H1 (cell line): Measurements from ENCODE around the gene LRRC28. TPM values are rescaled to one million over a fixed set of nuclear protein-coding genes. Genes with fewer than 3 reads are reported as not detected.

Experiments
- CTCF ChIA-PET: fragments of 300-600 bp; sonication (Branson Sonifier 250); formaldehyde crosslinking; loops from one replicate; lab custom pipeline; 2021; ENCODE audit not compliant: partially characterized antibody; lab: Charles Lee
- POLR2A ChIA-PET: fragments of 300-600 bp; sonication (Branson Sonifier 250); formaldehyde crosslinking; loops from one replicate; lab custom pipeline; 2021; ENCODE audit warnings: inconsistent platforms; ENCODE audit not compliant: partially characterized antibody; lab: Charles Lee
- DNase-seq, 2 experiments: peaks; one replicate each; pipeline versions ENCODE4 v3.0.0 to v3.0.0-alpha.2; 2010 to 2022; ENCODE audit warnings: low spot score in 2 of 2, low read depth in 1 of 2, mixed read lengths in 1 of 2
- FAIRE-seq: peaks from 2 replicates; lab custom pipeline; 2011; peaks lifted over from hg19 to GRCh38; lab: Jason Lieb, UNC
- H2AFZ ChIP-seq: 2 replicates; pipeline ENCODE4 v1.8.1; 2012; ENCODE audit warnings: low read length, inconsistent platforms
- H2AK5ac ChIP-seq: 2 replicates; pipeline ENCODE4 v1.6.1; 2013; ENCODE audit warnings: low read depth, low read length
- H2BK120ac ChIP-seq: replicated peaks from 2 replicates; pipeline ENCODE3; 2013; ENCODE audit warnings: low read depth, low read length, inconsistent platforms
- H2BK12ac ChIP-seq: 2 replicates; pipeline ENCODE4 v1.6.1; 2013; ENCODE audit warnings: low read depth, low read length
- H2BK15ac ChIP-seq: 2 replicates; pipeline ENCODE4 v1.6.1; 2013; ENCODE audit warnings: low read length
- H2BK20ac ChIP-seq: 2 replicates; pipeline ENCODE4 v1.6.1; 2013; ENCODE audit warnings: low read length
- H2BK5ac ChIP-seq: 2 replicates; pipeline ENCODE4 v1.6.1; 2013; ENCODE audit warnings: low read depth, low read length
- H3K14ac ChIP-seq: 2 replicates; pipeline ENCODE4 v1.6.1; 2013; ENCODE audit warnings: inconsistent platforms; ENCODE audit not compliant: insufficient read length
- H3K18ac ChIP-seq: 2 replicates; pipeline ENCODE4 v1.6.1; 2013; ENCODE audit warnings: low read length; ENCODE audit errors: extremely low read depth
- H3K23ac ChIP-seq: 2 replicates; pipeline ENCODE4 v1.6.1; 2013; ENCODE audit warnings: inconsistent platforms; ENCODE audit not compliant: insufficient read length
- H3K23me2 ChIP-seq: 2 replicates; pipeline ENCODE4 v1.6.1; 2013; ENCODE audit warnings: low read depth, low read length
- H3K27ac ChIP-seq: 2 replicates; pipeline ENCODE4 v1.6.1; 2011; ENCODE audit warnings: low read depth, low read length, inconsistent platforms
- H3K27me3 ChIP-seq, 4 experiments: replicated peaks in 1 of 4; 1 replicate in 1 of 4; 2 replicates in 3 of 4; pipeline versions ENCODE4 v1.6.1 to v1.8.1; 2011 to 2013; ENCODE audit warnings: low read length in 3 of 4, mild to moderate bottlenecking in 3 of 4, inconsistent platforms in 2 of 4, mixed read lengths in 2 of 4, moderate library complexity in 1 of 4; ENCODE audit not compliant: control insufficient read depth in 3 of 4, insufficient read depth in 3 of 4; ENCODE audit errors: extremely low read depth in 1 of 4
- H3K36me3 ChIP-seq, 4 experiments: 2 replicates each; pipeline versions ENCODE4 v1.6.1 to v1.8.1; 2011 to 2013; ENCODE audit warnings: mild to moderate bottlenecking in 4 of 4, low read length in 3 of 4, moderate library complexity in 2 of 4, control low read depth in 1 of 4, inconsistent platforms in 1 of 4; ENCODE audit not compliant: insufficient read depth in 4 of 4, control insufficient read depth in 2 of 4
- H3K4ac ChIP-seq: replicated peaks from 2 replicates; pipeline ENCODE3; 2013; ENCODE audit warnings: low read length, low read depth, mixed read lengths, inconsistent platforms; ENCODE audit not compliant: insufficient read length
- H3K4me1 ChIP-seq, 4 experiments: replicated peaks in 1 of 4; 1 replicate in 1 of 4; 2 replicates in 3 of 4; pipeline versions ENCODE4 v1.6.1 to v1.8.1; 2011 to 2013; ENCODE audit warnings: low read length in 3 of 4, inconsistent platforms in 2 of 4, mixed read lengths in 1 of 4; ENCODE audit not compliant: insufficient read depth in 4 of 4, control insufficient read depth in 3 of 4
- H3K4me2 ChIP-seq, 2 experiments: 2 replicates each; pipeline versions ENCODE4 v1.6.1 to v1.8.1; 2011 to 2013; ENCODE audit warnings: low read depth in 2 of 2, low read length in 2 of 2, control low read depth in 1 of 2, inconsistent platforms in 1 of 2, mild to moderate bottlenecking in 1 of 2; ENCODE audit not compliant: insufficient read depth in 1 of 2
- H3K4me3 ChIP-seq, 4 experiments: fragments of 200-600, 300-600 bp in 1 of 4; sonication (generic), shearing (Covaris generic), sonication (Bioruptor Twin) in 1 of 4; 2 replicates each; pipeline versions ENCODE4 v1.5.1 to v1.8.1; 2011 to 2016; ENCODE audit warnings: low read length in 4 of 4, low read depth in 3 of 4, control low read depth in 2 of 4, inconsistent platforms in 2 of 4, mild to moderate bottlenecking in 2 of 4, mixed read lengths in 1 of 4, moderate library complexity in 1 of 4; ENCODE audit not compliant: insufficient read depth in 2 of 4; ENCODE audit errors: extremely low read depth in 1 of 4
- H3K56ac ChIP-seq: replicated peaks from 2 replicates; pipeline ENCODE3; 2013; ENCODE audit warnings: low read depth, mild to moderate bottlenecking, mixed read lengths, low read length, inconsistent platforms; ENCODE audit not compliant: insufficient read length
- H3K79me1 ChIP-seq: 2 replicates; pipeline ENCODE4 v1.6.1; 2013; ENCODE audit warnings: low read depth, low read length, control low read depth
- H3K79me2 ChIP-seq, 2 experiments: 2 replicates each; pipeline versions ENCODE4 v1.6.1 to v1.8.1; 2012 to 2013; ENCODE audit warnings: low read length in 2 of 2, mild to moderate bottlenecking in 2 of 2, inconsistent platforms in 1 of 2; ENCODE audit not compliant: insufficient read depth in 2 of 2, control insufficient read depth in 1 of 2
- H3K9ac ChIP-seq, 4 experiments: replicated peaks in 1 of 4; 1 replicate in 1 of 4; 2 replicates in 3 of 4; pipeline versions ENCODE4 v1.6.1 to v1.8.1; 2011 to 2013; ENCODE audit warnings: low read depth in 3 of 4, low read length in 3 of 4, control low read depth in 2 of 4, mild to moderate bottlenecking in 2 of 4, moderate library complexity in 2 of 4, inconsistent platforms in 1 of 4; ENCODE audit errors: extremely low read depth in 1 of 4
- H3K9me3 ChIP-seq, 2 experiments: 2 replicates each; pipeline versions ENCODE4 v1.6.1 to v1.8.1; 2012 to 2013; ENCODE audit warnings: mild to moderate bottlenecking in 2 of 2, moderate library complexity in 2 of 2, control low read depth in 1 of 2, inconsistent platforms in 1 of 2, low read depth in 1 of 2, low read length in 1 of 2, mixed read lengths in 1 of 2; ENCODE audit not compliant: insufficient read depth in 2 of 2
- H4K20me1 ChIP-seq, 2 experiments: replicated peaks in 1 of 2; 2 replicates each; pipeline versions ENCODE3 to v1.8.1; 2011 to 2013; ENCODE audit warnings: inconsistent platforms in 2 of 2, low read length in 2 of 2, mild to moderate bottlenecking in 1 of 2; ENCODE audit not compliant: insufficient read depth in 2 of 2, control insufficient read depth in 1 of 2
- H4K5ac ChIP-seq: 2 replicates; pipeline ENCODE4 v1.6.1; 2013; ENCODE audit warnings: low read length, low read depth, mixed read lengths, inconsistent platforms; ENCODE audit not compliant: insufficient read length
- H4K8ac ChIP-seq: 2 replicates; pipeline ENCODE4 v1.8.0; 2013; ENCODE audit warnings: mild to moderate bottlenecking, moderate library complexity, low read length, inconsistent platforms; ENCODE audit not compliant: insufficient read depth; ENCODE audit errors: extremely low read depth
- H4K91ac ChIP-seq: replicated peaks from 2 replicates; pipeline ENCODE3; 2013; ENCODE audit warnings: low read length, mixed read lengths, inconsistent platforms; ENCODE audit not compliant: insufficient read length
- BACH1 ChIP-seq: IDR thresholded peaks from 2 replicates; pipeline ENCODE4 v1.6.1; 2012; ENCODE audit warnings: low read length, improper control_type of control experiment
- BRCA1 ChIP-seq: IDR thresholded peaks from 2 replicates; pipeline ENCODE4 v1.6.1; 2012; ENCODE audit warnings: low read depth, low read length, improper control_type of control experiment
- CREB1 ChIP-seq: IDR thresholded peaks from 2 replicates; pipeline ENCODE4 v1.6.1; 2012; ENCODE audit warnings: inconsistent platforms
- EZH2 ChIP-seq: fragments of 200-600 bp; sonication (generic); IDR thresholded peaks from 2 replicates; pipeline ENCODE4 v1.7.1; 2012; ENCODE audit warnings: low read depth, mild to moderate bottlenecking, moderate library complexity, low read length, inconsistent platforms; ENCODE audit not compliant: severe bottlenecking
- KDM4A ChIP-seq: IDR thresholded peaks from one replicate; pipeline ENCODE4 v1.7.1; 2012; ENCODE audit warnings: low read depth, mild to moderate bottlenecking, moderate library complexity, low read length, inconsistent platforms; ENCODE audit not compliant: severe bottlenecking
- MAFK ChIP-seq: IDR thresholded peaks from 2 replicates; pipeline ENCODE4 v1.6.1; 2012; ENCODE audit warnings: low read depth, mild to moderate bottlenecking, improper control_type of control experiment, low read length
- NRF1 ChIP-seq: IDR thresholded peaks from 2 replicates; pipeline ENCODE4 v1.6.1; 2011; ENCODE audit warnings: mild to moderate bottlenecking, low read depth, low read length, improper control_type of control experiment
- PHF8 ChIP-seq: fragments of 200-600 bp; sonication (generic); conservative IDR thresholded peaks from 2 replicates; pipeline ENCODE4 v1.7.1; 2012; ENCODE audit warnings: low read depth, mild to moderate bottlenecking, inconsistent platforms, low read length, moderate library complexity
- POU5F1 ChIP-seq: IDR thresholded peaks from 2 replicates; pipeline ENCODE4 v1.6.1; 2011; ENCODE audit warnings: low read depth, mild to moderate bottlenecking, low read length, moderate library complexity
- RAD21 ChIP-seq, 2 experiments: IDR thresholded peaks in 1 of 2; conservative IDR thresholded peaks in 1 of 2; 2 replicates each; pipeline ENCODE4 v1.6.1; 2011; ENCODE audit warnings: low read depth in 2 of 2, low read length in 2 of 2, improper control_type of control experiment in 1 of 2, inconsistent platforms in 1 of 2, mild to moderate bottlenecking in 1 of 2, moderate library complexity in 1 of 2
- SIN3A ChIP-seq, 2 experiments: IDR thresholded peaks in 1 of 2; conservative IDR thresholded peaks in 1 of 2; 2 replicates each; pipeline ENCODE4 v1.6.1; 2011 to 2012; ENCODE audit warnings: low read length in 2 of 2, improper control_type of control experiment in 1 of 2, low read depth in 1 of 2, mild to moderate bottlenecking in 1 of 2
- SP4 ChIP-seq: IDR thresholded peaks from 2 replicates; pipeline ENCODE4 v1.6.1; 2012; ENCODE audit warnings: low read length, inconsistent platforms
- TEAD4 ChIP-seq: IDR thresholded peaks from 2 replicates; pipeline ENCODE4 v1.6.1; 2012; ENCODE audit warnings: low read depth, low read length, inconsistent platforms, mixed read lengths
- YY1 ChIP-seq: IDR thresholded peaks from 2 replicates; pipeline ENCODE4 v1.6.1; 2011; ENCODE audit warnings: low read depth, mild to moderate bottlenecking, low read length
- ZNF274 ChIP-seq: IDR thresholded peaks from 2 replicates; pipeline ENCODE4 v1.7.0; 2012; ENCODE audit warnings: low read length, borderline replicate concordance; ENCODE audit errors: extremely low read depth
- WGBS, 2 experiments: shearing (Covaris generic) in 1 of 2; methylation state at CpG; one replicate each; pipeline versions ENCODE4 v1.1.6 to v1.1.7; 2013 to 2015; ENCODE audit warnings: low lambda C conversion rate in 2 of 2, mixed read lengths in 2 of 2, inconsistent platforms in 1 of 2, low coverage in 1 of 2, missing lambda C conversion rate in 1 of 2; ENCODE audit not compliant: insufficient replicate concordance in 2 of 2, insufficient coverage in 1 of 2, insufficient read length in 1 of 2; ENCODE audit errors: extremely low coverage in 1 of 2, missing lambda C conversion rate in 1 of 2; 5-methylcytosine and 5-hydroxymethylcytosine counted together
- polyA plus RNA-seq, 7 experiments: library from polyadenylated mRNA; depleted of rRNA in 3 of 7; stranded (reverse) in 5 of 7; unstranded in 2 of 7; fragments of >200 nt in 5 of 7; fragments of 200-250 nt in 2 of 7; gene quantifications; 1 replicate in 5 of 7; 2 replicates in 1 of 7; 4 replicates in 1 of 7; pipeline versions ENCODE4 v1.2.1 to v1.2.3, GENCODE V29; 2011 to 2013; ENCODE audit warnings: missing spikeins in 2 of 7, mixed read lengths in 2 of 7
- total RNA-seq: library from RNA; stranded (reverse); fragmentation: NEBNext Ultra II Directional; extraction: Animal tissue kit (Norgen Biotek cat#: 25700); gene quantifications from 2 replicates; pipeline ENCODE4 v1.2.1, GENCODE V29; 2021

Gene LRRC28
- total and polyA plus RNA-seq, 2 of the 8 experiments (the other 6 are each of a cell fraction or from before 2014, with no cell fraction given): 20.2 to 23.3 TPM

GRCh38 chr15:99312228-99312627 lies 60.9 kb downstream of the LRRC28 start:
- Histone ChIP-seq H2BK20ac (no peak overlapping the region), H3K14ac (no peak overlapping the region), H3K56ac (no peak overlapping the region), H2BK15ac (no peak overlapping the region), H2BK120ac (no peak overlapping the region), H3K4me2 (no peak overlapping the region), H4K8ac (no peak overlapping the region), H2AFZ (no peak overlapping the region), H3K4ac (no peak overlapping the region), H3K36me3 (no peaks in the 10 kb centered on the region; a peak in 1 of 8 replicates), H3K23ac (no peak overlapping the region), H4K20me1 (no peaks in the 10 kb centered on the region), H2BK5ac (no peak overlapping the region), H2BK12ac (no peak overlapping the region), H3K4me1 (peaks cover 0 to 3% (median 1%) of the 10 kb centered on the region in 4 experiments; a peak in 3 of 7 replicates), H3K79me1 (no peaks in the 10 kb centered on the region), H4K91ac (no peak overlapping the region), H3K23me2 (no peaks in the 10 kb centered on the region), H3K9me3 (peaks cover 4 to 7% of the 10 kb centered on the region in 2 experiments; a peak in 3 of 4 replicates), H3K79me2 (no peaks in the 10 kb centered on the region), H3K9ac (no peak overlapping the region), H3K27me3 (no peaks in the 10 kb centered on the region), H2AK5ac (no peak overlapping the region), H3K18ac (no peak overlapping the region), H3K4me3 (no peak overlapping the region), H3K27ac (no peak overlapping the region), H4K5ac (no peak overlapping the region)
- CTCF ChIA-PET: no interaction called here
- FAIRE-seq (no peak), DNase-seq (no peak)
- WGBS, 2 experiments: 93% methylated on average over 2 of the region's 2 CpGs; no CpG with 5 or more reads in 1 of the 2 experiments
- POLR2A ChIA-PET: no interaction called here
- TF ChIP-seq KDM4A: no peak
- TF ChIP-seq PHF8: no peak
- TF ChIP-seq SP4: no peak
- TF ChIP-seq BACH1: no peak
- no peak for TF ChIP-seq CREB1
- TF ChIP-seq YY1: no peak
- TF ChIP-seq MAFK: no peak
- no peak for TF ChIP-seq RAD21 (IDR thresholded peaks at IDR 0.05 in 1 of 2, conservative IDR thresholded peaks at IDR 0.05 in 1 of 2; ENCODE audit: low read depth in 2 of 2, low read length in 2 of 2)
- TF ChIP-seq BRCA1: no peak
- no peak for TF ChIP-seq EZH2
- no peak for TF ChIP-seq TEAD4
- no peak for TF ChIP-seq ZNF274
- TF ChIP-seq POU5F1: no peak
- TF ChIP-seq SIN3A (conservative IDR thresholded peaks at IDR 0.05 in 1 of 2, IDR thresholded peaks at IDR 0.05 in 1 of 2; ENCODE audit: low read depth in 1 of 2, low read length in 2 of 2): no peak
- no peak for TF ChIP-seq NRF1
